DMS53 (cell line): ENCODE data around the gene CNDP1.
"Not testable (repeated sequence)": the region's sequence is repeated elsewhere in the genome, so short reads cannot be mapped to it uniquely, and the experiment has no call there.

Experiments
- DNase-seq: peaks from one replicate; lab custom pipeline; 2025; lab: John Stamatoyannopoulos, UW

CNDP1 gene

GRCh38 chr18:74534150-74534969, at the start of gene CNDP1:
TSS of gene CNDP1 (plus strand) at chr18:74534500. CDS start at chr18:74534668, 168 bp downstream.
- DNase-seq: no peak

GRCh38 chr18:74486119-74486849, 48.0 kb upstream of the CNDP1 start:
- peak; percentile 43 for DNase-seq

- DNase-seq: peak; percentile 43
Measured at GRCh38 chr18:74488354-74488753, 45.9 kb upstream of the CNDP1 start.

- no peak for DNase-seq
Measured at GRCh38 chr18:74488864-74489263, 45.4 kb upstream of the CNDP1 start.

- DNase-seq: no peak
Measured at GRCh38 chr18:74489676-74490075, 44.6 kb upstream of the CNDP1 start.

GRCh38 chr18:74492259-74492658, 42.0 kb upstream of the CNDP1 start:
- DNase-seq: no peak

GRCh38 chr18:74493689-74494088, 40.6 kb upstream of the CNDP1 start:
- DNase-seq: peak; percentile 96

- DNase-seq: no peak
Measured at GRCh38 chr18:74494514-74494913, 39.8 kb upstream of the CNDP1 start.

- peak; percentile 100 for DNase-seq
Measured at GRCh38 chr18:74495581-74496507, 38.5 kb upstream of the CNDP1 start, which contains the start of gene CNDP2. TSS of gene CNDP2 (plus strand) at chr18:74496363. CDS start at chr18:74499974, 3,611 bp downstream.

- peak; percentile 87 for DNase-seq
Measured at GRCh38 chr18:74496508-74497323, 37.6 kb upstream of the CNDP1 start.

GRCh38 chr18:74497324-74497676, 37.0 kb upstream of the CNDP1 start:
- DNase-seq: peak; percentile 57

- no peak for DNase-seq
Measured at GRCh38 chr18:74497778-74498177, 36.5 kb upstream of the CNDP1 start.

- DNase-seq: peak; percentile 35
Measured at GRCh38 chr18:74498712-74499627, 35.3 kb upstream of the CNDP1 start.

GRCh38 chr18:74499633-74500032, 34.7 kb upstream of the CNDP1 start:
- DNase-seq: no peak

GRCh38 chr18:74500372-74500771, 33.9 kb upstream of the CNDP1 start:
- DNase-seq: no peak

GRCh38 chr18:74500774-74501173, 33.5 kb upstream of the CNDP1 start:
- DNase-seq: not testable (repeated sequence)

GRCh38 chr18:74501386-74501785, 32.9 kb upstream of the CNDP1 start:
- no peak for DNase-seq

- no peak for DNase-seq
Measured at GRCh38 chr18:74503137-74503536, 31.2 kb upstream of the CNDP1 start.

- no peak for DNase-seq
Measured at GRCh38 chr18:74505776-74506175, 28.5 kb upstream of the CNDP1 start.

- DNase-seq: no peak
Measured at GRCh38 chr18:74506448-74507084, 27.7 kb upstream of the CNDP1 start.
